HG03521 (cell line): Measurements from ENCODE around the gene ADAMTS15.

ENCODE experiments used
- ATAC-seq: cut with Tn5 transposase; IDR thresholded peaks from one replicate; pipeline ENCODE4 v1.9.1; 2021; ENCODE audit warnings: mild to moderate bottlenecking, moderate library complexity; ENCODE audit not compliant: unreplicated experiment

ADAMTS15 gene

GRCh38 chr11:130510407-130511006 lies 62.1 kb downstream of the ADAMTS15 start:
- no peak for ATAC-seq

DNA sequence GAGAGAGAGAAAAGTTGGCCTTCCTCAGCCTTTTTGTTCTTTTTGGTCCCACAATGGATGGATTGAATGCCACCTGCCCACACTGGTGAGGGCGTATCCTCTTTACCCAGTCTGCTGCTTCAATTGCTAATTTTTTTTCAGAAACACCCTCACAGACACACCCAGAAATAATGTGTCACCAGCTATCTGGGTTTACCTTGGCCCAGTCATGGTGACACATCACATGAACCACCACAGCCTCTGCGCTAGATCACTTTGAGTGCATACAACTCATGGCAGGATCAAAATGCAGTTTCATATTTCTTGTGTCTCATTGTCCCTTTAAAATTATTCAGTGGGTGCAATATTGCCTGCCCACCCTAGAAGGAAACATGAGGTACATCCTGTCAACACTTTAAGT lies 63.3 kb downstream of the ADAMTS15 start:
- no peak for ATAC-seq

- no peak for ATAC-seq
These were observed 64.2 kb downstream of the ADAMTS15 start for GRCh38 chr11:130512662-130513061.

DNA sequence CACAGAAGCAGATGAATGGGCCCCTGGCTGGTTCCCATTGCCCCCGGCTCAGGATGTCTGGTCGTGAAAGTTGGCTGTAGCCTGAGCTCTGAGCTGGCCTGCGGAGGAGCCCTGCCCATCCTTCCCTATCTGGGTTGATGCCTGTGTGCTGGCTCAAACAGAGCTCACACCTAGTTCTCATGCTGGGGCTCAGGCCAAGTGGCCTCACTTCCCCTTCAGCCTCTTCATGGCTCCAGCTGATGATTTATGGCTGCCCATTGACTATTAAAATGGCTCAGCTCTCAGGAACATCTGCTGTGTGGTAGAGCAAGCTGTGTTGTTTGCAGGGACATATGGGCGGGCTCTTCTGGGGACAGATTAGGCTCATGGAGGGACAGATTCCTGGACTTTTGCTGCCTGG lies 64.7 kb downstream of the ADAMTS15 start:
- no peak for ATAC-seq

GRCh38 chr11:130514316-130514715 lies 65.9 kb downstream of the ADAMTS15 start:
- ATAC-seq = no peak

DNA sequence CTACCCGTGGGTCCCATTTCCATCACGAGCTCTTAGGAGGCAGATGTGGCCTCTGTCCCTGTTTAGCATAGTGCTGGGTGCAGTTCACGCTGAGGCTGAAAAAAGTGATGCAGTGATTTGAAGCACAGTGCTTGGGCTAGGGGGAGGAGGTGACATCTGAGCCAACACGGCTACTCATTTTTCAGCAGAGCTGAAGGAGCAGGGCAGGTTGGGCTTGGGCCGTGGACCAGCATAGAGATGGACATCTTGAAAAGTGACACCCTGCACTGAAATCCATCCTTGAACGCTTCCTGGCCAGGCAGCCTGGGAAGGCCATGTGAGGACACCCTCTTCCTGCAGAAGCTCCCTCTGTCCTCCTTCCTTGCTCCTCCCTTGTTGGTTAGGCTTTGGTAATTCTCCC lies 66.4 kb downstream of the ADAMTS15 start:
- ATAC-seq = no peak

- no peak for ATAC-seq
These were observed 67.5 kb downstream of the ADAMTS15 start for GRCh38 chr11:130515829-130516553.

DNA sequence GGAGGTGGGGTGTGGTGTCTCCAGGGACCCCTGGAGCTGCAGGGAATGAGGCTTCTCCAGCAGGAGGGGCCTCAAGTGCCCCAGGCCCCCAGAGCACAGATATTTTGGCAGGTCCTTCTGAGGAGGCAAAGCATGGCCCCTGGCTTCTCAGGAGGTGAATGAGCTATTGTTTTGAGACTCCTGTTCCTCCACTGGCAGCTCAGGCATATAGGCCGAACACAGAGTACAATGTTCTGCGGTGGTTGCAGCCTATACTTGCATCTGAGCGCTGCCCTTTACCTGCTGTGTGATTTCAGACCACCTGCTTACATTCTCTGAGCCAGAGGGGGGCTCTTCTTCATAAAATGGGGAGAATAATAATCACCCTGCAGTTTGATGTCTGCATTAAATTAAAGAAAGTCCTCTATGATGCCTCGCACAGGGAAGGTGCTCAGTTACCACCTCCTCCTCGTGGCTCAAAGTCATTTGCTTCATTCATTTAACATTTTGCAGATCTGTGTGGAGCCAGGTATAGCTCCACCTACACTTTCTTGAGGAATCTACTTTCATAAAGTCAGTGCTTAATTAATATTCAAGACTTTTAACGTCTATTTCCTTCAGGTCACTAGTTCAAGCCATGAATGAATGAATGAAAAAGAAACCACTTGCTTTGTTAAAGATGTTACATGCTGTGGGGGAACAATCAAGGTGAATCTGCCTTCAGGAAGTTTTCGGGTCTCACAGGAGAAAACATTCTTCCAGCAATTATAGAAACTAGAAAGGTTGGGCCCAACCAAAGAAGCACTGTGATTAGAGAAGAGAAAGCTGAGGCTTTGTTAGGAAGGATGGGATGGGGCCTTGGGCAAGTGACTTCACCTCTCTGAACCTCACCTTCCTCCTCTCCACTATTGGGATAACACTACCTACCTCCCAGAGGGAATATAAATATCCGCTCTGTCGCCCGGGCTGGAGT lies 68.4 kb downstream of the ADAMTS15 start:
- ATAC-seq = no peak

DNA sequence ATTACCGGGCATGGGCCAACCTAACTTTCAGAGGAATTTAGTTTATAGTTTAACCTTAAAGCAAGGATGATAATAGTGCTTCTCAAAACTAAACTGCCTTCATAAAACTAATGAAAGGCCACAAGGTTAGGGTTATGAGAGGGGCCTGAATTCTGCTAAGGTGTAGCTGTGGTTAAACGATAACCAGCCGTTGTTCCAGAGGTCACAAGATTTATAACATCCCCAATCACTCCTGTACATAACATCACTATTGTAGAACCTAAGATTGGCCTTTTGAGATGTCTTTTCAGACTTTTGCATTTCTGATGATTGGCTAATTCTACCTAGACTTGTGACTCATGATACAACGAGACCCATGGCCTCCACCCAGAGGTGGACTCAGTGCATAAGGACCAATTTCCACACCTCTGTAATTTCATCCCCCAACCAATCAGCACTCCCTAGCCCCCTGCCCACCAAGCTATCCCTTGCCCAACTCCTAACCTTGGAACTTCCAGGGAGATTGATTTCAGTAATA lies 69.8 kb downstream of the ADAMTS15 start:
- ATAC-seq = no peak

GRCh38 chr11:130519128-130519932 lies 70.9 kb downstream of the ADAMTS15 start:
- no peak for ATAC-seq

GRCh38 chr11:130520271-130520671 lies 71.8 kb downstream of the ADAMTS15 start:
- ATAC-seq = no peak

DNA sequence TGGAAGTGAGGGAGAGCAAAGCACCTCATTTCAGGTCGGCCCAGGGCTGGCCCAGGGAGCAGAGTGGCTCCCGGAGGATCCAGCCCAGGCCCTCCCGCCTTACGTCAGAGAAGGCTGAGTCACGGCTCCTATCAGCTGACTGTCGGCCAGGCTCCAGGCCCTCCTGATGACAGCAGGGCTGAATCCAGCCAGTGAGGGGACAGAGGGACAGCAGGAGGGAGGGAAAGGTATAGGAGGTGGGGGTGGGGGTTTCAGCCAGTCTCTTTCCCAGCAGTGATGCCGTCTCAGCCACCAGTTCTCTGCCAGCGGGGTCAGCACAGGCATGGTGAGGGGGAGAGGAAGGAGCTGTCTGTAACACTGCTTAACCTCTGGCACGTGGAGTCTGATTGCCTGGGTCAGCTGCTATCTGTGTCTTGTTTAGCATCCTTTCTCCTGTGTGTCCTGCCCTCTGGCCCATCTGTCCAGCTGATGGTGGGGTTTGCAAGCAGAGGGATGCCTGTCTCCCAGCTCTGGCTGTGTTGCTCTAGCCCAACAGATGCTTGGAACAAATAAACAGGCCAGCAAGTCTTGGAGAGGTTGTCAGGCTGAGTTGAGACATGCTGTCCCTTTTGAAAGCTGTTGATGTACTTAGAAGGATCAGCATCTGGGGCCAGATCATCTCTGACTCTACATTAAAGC lies 74.0 kb downstream of the ADAMTS15 start:
- ATAC-seq = no peak

- no peak for ATAC-seq
These were observed 74.7 kb downstream of the ADAMTS15 start for GRCh38 chr11:130523166-130523565.

DNA sequence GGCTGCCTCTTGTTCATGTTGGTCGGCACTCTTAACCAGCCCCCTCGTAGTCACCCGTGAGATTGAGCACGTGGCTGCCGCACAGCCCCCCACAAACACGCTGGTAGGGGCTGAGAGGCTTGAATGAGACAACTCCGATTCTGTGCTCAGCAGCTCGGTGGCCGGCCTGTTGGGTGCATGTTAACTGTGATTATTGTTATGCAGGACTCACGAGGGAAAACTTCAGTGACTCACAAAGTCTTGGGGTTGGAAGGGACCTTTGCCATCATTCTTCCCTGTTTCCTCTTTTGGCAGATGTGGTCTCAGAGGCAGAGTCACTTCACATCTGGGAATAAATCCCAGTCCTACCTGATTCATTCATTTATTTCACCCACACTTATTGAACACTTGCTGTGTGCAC lies 75.2 kb downstream of the ADAMTS15 start:
- ATAC-seq = no peak

GRCh38 chr11:130524132-130524790 lies 75.8 kb downstream of the ADAMTS15 start:
- no peak for ATAC-seq

DNA sequence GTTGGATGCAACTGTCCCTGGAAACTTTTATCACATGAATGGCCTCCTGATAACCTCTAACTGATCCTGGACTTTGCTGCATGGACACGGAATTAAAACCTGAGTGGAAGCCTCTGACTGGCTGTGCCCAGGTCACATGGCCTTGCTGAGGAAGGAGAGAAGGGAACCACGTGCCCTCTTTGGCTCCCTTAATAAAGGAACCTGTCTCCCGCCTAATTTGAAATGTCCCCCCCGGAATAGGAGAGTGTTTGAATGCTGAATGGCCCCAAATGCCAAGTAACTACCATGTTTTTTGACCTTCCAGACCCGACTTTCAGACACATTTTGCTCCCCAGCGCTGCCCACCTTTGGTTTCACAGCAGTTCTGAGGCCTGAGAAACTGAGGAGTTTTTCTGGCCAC lies 76.9 kb downstream of the ADAMTS15 start:
- ATAC-seq = no peak
